ENCODE results near the gene NPDC1. TPM values are rescaled to one million over a fixed set of nuclear protein-coding genes. Genes with fewer than 3 reads are reported as not detected.
A peak's percentile ranks its signal among the peaks of the same experiment; 100 is the strongest.
"Not testable (repeated sequence)": the region's sequence is repeated elsewhere in the genome, so short reads cannot be mapped to it uniquely, and the experiment has no call there.

Gene NPDC1
- total and polyA plus RNA-seq, 7 donors, result 21.4 to 118 (median 60.7) TPM

DNA sequence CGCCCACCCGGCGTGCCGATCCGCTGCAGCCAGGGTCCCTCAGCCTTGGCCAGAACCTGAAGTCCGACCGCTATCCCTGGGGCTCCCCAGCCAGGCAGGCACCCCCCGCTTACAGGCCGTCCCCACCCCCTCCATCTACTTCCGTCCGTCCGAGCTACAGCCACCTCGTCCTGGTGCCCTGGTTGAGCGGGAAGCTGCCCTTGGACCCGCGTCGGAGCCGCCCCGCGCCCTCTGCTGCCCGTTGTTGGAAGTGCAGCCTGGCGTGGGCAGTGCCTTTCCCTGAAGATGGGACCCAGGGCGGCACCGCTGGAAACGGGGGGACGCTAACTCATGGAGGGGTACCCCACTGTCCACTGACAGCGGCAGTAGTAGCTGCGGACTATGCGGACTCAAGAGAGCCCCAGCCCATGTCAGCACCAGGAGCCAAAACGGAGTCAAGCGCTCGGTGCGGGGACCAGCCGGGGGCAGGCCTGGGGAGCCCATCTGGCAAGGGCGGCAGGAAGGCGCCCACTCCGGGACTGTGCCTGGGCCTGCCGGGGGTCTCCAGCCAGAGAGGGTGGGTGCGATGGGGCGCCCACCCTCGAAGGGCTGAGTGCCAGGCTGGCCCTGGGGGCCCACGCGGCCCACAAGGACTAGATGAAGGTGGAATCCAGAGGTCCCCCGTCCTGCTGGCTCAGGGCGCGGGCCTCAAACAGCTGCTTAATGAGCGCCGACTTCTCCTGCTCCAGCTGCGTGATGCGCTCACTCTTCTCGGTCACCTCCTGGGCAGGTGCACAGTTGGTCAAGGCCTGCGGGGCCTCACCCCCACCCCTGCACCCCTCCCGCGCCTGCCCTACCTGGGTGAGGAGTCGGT, 18.3 kb upstream of the NPDC1 start:
- WGBS, 2 donors, result 51 to 56% methylated on average over 55 of the region's 55 CpGs
- Histone ChIP-seq H3K36me3 (no peaks in the 10 kb centered on the region), H3K27ac (no peak overlapping the region), H3K4me3 (no peak overlapping the region), H3K9me3 (no peaks in the 10 kb centered on the region), H3K4me1 (peaks cover 0 to 10% (median 6%) of the 10 kb centered on the region in 4 donors), H3K27me3 (peaks cover 7 to 24% (median 21%) of the 10 kb centered on the region in 3 donors)
- intact Hi-C loops (cut with DNase I), result no loop called here
- peak; percentile 81 for DNase-seq
- no peak for TF ChIP-seq EP300 (IDR thresholded peaks at IDR 0.05)
- TF ChIP-seq POLR2AphosphoS5 (IDR thresholded peaks at IDR 0.05), result no peak
- TF ChIP-seq, protein P1, sequence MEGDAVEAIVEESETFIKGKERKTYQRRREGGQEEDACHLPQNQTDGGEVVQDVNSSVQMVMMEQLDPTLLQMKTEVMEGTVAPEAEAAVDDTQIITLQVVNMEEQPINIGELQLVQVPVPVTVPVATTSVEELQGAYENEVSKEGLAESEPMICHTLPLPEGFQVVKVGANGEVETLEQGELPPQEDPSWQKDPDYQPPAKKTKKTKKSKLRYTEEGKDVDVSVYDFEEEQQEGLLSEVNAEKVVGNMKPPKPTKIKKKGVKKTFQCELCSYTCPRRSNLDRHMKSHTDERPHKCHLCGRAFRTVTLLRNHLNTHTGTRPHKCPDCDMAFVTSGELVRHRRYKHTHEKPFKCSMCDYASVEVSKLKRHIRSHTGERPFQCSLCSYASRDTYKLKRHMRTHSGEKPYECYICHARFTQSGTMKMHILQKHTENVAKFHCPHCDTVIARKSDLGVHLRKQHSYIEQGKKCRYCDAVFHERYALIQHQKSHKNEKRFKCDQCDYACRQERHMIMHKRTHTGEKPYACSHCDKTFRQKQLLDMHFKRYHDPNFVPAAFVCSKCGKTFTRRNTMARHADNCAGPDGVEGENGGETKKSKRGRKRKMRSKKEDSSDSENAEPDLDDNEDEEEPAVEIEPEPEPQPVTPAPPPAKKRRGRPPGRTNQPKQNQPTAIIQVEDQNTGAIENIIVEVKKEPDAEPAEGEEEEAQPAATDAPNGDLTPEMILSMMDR (IDR thresholded peaks at IDR 0.05), result peak; percentile 91 to 96 (median 94)

DNA sequence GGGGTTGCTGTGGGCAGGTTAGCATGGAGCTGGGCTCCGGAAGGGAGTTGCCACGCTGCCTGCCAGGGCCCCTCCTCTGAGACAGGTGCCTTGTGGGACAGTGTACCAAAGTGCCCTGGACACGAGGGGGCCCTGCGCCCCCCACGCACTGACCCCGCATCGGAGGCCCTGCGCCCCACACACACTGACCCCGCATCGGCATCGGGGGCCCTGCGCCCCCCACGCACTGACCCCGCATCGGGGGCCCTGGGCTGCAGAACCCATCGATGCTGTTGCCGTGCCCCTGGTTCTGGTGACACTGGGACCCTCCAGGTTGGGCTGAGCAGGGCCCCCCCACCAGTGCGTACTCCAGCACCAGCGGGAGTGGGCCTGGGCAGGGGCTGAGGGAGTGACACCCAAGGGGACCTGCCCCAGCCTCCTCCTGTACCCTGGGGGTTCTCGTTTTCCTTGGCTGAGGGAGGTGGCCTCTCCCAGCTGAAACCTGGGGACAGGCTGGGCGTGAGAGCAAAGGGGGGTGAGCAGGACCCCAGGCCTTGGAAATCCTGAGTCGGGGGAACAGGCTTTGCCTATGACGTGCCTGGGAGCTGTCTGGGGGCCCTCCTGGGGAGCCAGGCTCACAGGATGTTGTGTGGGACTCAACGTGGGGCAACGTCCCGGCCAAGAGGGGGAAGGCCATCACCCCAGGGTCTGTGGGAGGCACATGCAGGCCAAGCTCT, 17.5 kb upstream of the NPDC1 start:
- H3K27ac ChIP-seq, result no peak overlapping the region
- WGBS, 2 donors, result 84 to 87% methylated on average over 26 of the region's 26 CpGs
- H3K9me3 ChIP-seq, result no peaks in the 10 kb centered on the region
- H3K4me1 ChIP-seq, result peaks cover 0 to 9% (median 6%) of the 10 kb centered on the region in 4 donors
- no peaks in the 10 kb centered on the region for H3K36me3 ChIP-seq
- intact Hi-C loops (cut with DNase I), result no loop called here
- TF ChIP-seq, protein P1 (IDR thresholded peaks at IDR 0.05), result no peak
- TF ChIP-seq POLR2A (IDR thresholded peaks at IDR 0.05), result no peak
- TF ChIP-seq POLR2AphosphoS5 (IDR thresholded peaks at IDR 0.05), result no peak
- TF ChIP-seq EP300 (IDR thresholded peaks at IDR 0.05), result no peak
- H3K4me3 ChIP-seq, result no peak overlapping the region
- DNase-seq, result no peak
- H3K27me3 ChIP-seq, result peaks cover 0 to 17% (median 13%) of the 10 kb centered on the region in 3 donors

GRCh38 chr9:137062798-137063197, 16.8 kb upstream of the NPDC1 start:
- H3K27me3 ChIP-seq; intact Hi-C loops (cut with DNase I); DNase-seq; H3K4me3 ChIP-seq; H3K27ac ChIP-seq; H3K36me3 ChIP-seq; H3K9me3 ChIP-seq; H3K4me1 ChIP-seq: not testable (repeated sequence)
- WGBS, 2 donors, result 85 to 92% methylated on average over 9 of the region's 9 CpGs

DNA sequence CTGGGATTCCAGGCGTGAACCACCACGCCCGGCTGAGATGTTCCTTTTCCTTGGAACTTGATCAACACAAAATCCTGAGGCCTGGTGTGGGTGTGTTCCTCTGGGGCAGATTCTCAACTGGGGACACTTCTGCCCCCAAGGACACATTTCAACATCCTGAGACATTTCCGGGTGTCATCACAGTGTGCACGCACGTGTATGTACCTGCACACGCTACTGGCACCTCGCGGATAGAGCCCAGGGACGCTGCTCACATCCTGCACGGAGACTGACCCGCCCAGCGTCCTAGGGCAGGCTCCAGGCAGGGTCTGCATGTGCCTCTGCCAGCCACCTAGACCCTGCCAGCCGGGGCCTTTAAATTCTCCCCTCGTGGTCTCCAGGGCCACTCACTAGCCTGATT, 16.4 kb upstream of the NPDC1 start:
- TF ChIP-seq EP300 (IDR thresholded peaks at IDR 0.05), result no peak
- TF ChIP-seq POLR2A (IDR thresholded peaks at IDR 0.05), result no peak
- TF ChIP-seq POLR2AphosphoS5 (IDR thresholded peaks at IDR 0.05), result no peak
- WGBS, 2 donors, result 65 to 87% methylated on average over 15 of the region's 15 CpGs
- no peaks in the 10 kb centered on the region for H3K36me3 ChIP-seq

GRCh38 chr9:137058521-137059234, 12.7 kb upstream of the NPDC1 start:
- no peak for TF ChIP-seq POLR2AphosphoS5 (IDR thresholded peaks at IDR 0.05)
- Histone ChIP-seq H3K36me3 (no peaks in the 10 kb centered on the region), H3K4me1 (peaks cover 0 to 37% (median 33%) of the 10 kb centered on the region in 4 donors), H3K27ac (no peak overlapping the region), H3K4me3 (no peak overlapping the region), H3K9me3 (no peaks in the 10 kb centered on the region), H3K27me3 (peaks cover 5 to 6% (median 6%) of the 10 kb centered on the region in 3 donors)
- no peak for DNase-seq
- WGBS, 2 donors, result 58 to 76% methylated on average over 9 of the region's 9 CpGs
- intact Hi-C loops (cut with DNase I), result no loop called here

More for the DNA sequence above, 16.4 kb upstream of the NPDC1 start:
- Histone ChIP-seq H3K9me3 (no peaks in the 10 kb centered on the region), H3K27me3 (peaks cover 0 to 8% (median 6%) of the 10 kb centered on the region in 3 donors), H3K27ac (no peak overlapping the region), H3K4me3 (no peak overlapping the region), H3K4me1 (peaks cover 0 to 9% (median 7%) of the 10 kb centered on the region in 4 donors)
- no peak for DNase-seq
- intact Hi-C loops (cut with DNase I), result no loop called here

DNA sequence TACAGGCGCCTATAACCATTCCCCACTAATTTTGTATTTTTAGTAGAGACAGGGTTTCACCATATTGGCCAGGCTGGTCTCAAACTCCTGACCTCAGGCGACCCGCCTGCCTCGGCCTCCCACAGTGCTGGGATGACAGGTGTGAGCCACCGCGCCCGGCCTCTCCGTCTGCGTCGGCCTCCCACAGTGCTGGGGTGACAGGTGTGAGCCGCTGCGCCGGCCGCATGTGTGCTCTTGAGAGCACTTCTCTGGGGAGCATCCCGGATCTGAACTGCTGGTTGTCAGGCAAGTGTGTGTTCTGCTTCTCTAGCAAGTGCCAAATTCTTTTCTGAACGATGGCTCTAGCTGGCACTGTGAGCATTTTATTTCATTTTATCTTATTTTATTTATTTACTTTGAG, 11.6 kb upstream of the NPDC1 start:
- Histone ChIP-seq H3K27ac (no peak overlapping the region), H3K4me1 (peaks cover 0 to 45% (median 40%) of the 10 kb centered on the region in 4 donors), H3K27me3 (peaks cover 16 to 17% (median 17%) of the 10 kb centered on the region in 3 donors), H3K36me3 (no peaks in the 10 kb centered on the region), H3K4me3 (no peak overlapping the region), H3K9me3 (no peaks in the 10 kb centered on the region)
- intact Hi-C loops (cut with DNase I), result no loop called here
- no peak for DNase-seq
- no peak for TF ChIP-seq EP300 (IDR thresholded peaks at IDR 0.05)
- no peak for TF ChIP-seq POLR2A (IDR thresholded peaks at IDR 0.05)
- TF ChIP-seq, protein P1 (IDR thresholded peaks at IDR 0.05), result no peak
- TF ChIP-seq POLR2AphosphoS5 (IDR thresholded peaks at IDR 0.05), result no peak
- 17 to 59% methylated on average over 16 of the region's 16 CpGs for WGBS, 2 donors

Measured in sigmoid colon (tissue), 7 donors.